ENCODE results near the gene SYNDIG1.

SYNDIG1 gene

GRCh38 chr20:24627926-24628325 lies 158.5 kb downstream of the SYNDIG1 start:
- in situ Hi-C loops (cut with HindIII; ENCODE audit: low sequenced_read_pairs) = no loop called here

- in situ Hi-C loops (cut with HindIII; ENCODE audit: low sequenced_read_pairs) = no loop called here
Observed at GRCh38 chr20:24628985-24629384, 159.6 kb downstream of the SYNDIG1 start.

- in situ Hi-C loops (cut with HindIII; ENCODE audit: low sequenced_read_pairs) = no loop called here
Observed at GRCh38 chr20:24629668-24630067, 160.2 kb downstream of the SYNDIG1 start.

- in situ Hi-C loops (cut with HindIII; ENCODE audit: low sequenced_read_pairs) = no loop called here
Observed at GRCh38 chr20:24630486-24631172, 161.2 kb downstream of the SYNDIG1 start.

- in situ Hi-C loops (cut with HindIII; ENCODE audit: low sequenced_read_pairs) = no loop called here
Observed at GRCh38 chr20:24631173-24631505, 161.7 kb downstream of the SYNDIG1 start.

GRCh38 chr20:24632581-24632980 lies 163.2 kb downstream of the SYNDIG1 start:
- in situ Hi-C loops (cut with HindIII; ENCODE audit: low sequenced_read_pairs) = no loop called here

- in situ Hi-C loops (cut with HindIII; ENCODE audit: low sequenced_read_pairs) = no loop called here
Observed at GRCh38 chr20:24633026-24633425, 163.6 kb downstream of the SYNDIG1 start.

- in situ Hi-C loops (cut with HindIII; ENCODE audit: low sequenced_read_pairs) = no loop called here
Observed at GRCh38 chr20:24633521-24633920, 164.1 kb downstream of the SYNDIG1 start.

GRCh38 chr20:24634855-24635254 lies 165.4 kb downstream of the SYNDIG1 start:
- in situ Hi-C loops (cut with HindIII; ENCODE audit: low sequenced_read_pairs) = no loop called here

GRCh38 chr20:24636626-24637025 lies 167.2 kb downstream of the SYNDIG1 start:
- in situ Hi-C loops (cut with HindIII; ENCODE audit: low sequenced_read_pairs) = no loop called here

GRCh38 chr20:24637087-24637486 lies 167.7 kb downstream of the SYNDIG1 start:
- in situ Hi-C loops (cut with HindIII; ENCODE audit: low sequenced_read_pairs) = no loop called here

- in situ Hi-C loops (cut with HindIII; ENCODE audit: low sequenced_read_pairs) = no loop called here
Observed at GRCh38 chr20:24637941-24638340, 168.5 kb downstream of the SYNDIG1 start.

- in situ Hi-C loops (cut with HindIII; ENCODE audit: low sequenced_read_pairs) = no loop called here
Observed at GRCh38 chr20:24638591-24639548, 169.4 kb downstream of the SYNDIG1 start.

GRCh38 chr20:24640276-24640675 lies 170.8 kb downstream of the SYNDIG1 start:
- in situ Hi-C loops (cut with HindIII; ENCODE audit: low sequenced_read_pairs) = no loop called here

- in situ Hi-C loops (cut with HindIII; ENCODE audit: low sequenced_read_pairs) = no loop called here
Observed at GRCh38 chr20:24640686-24641085, 171.3 kb downstream of the SYNDIG1 start.

GRCh38 chr20:24643731-24644626 lies 174.6 kb downstream of the SYNDIG1 start:
- in situ Hi-C loops (cut with HindIII; ENCODE audit: low sequenced_read_pairs) = no loop called here

GRCh38 chr20:24646321-24646720 lies 176.9 kb downstream of the SYNDIG1 start:
- in situ Hi-C loops (cut with HindIII; ENCODE audit: low sequenced_read_pairs) = no loop called here

GRCh38 chr20:24647713-24648112 lies 178.3 kb downstream of the SYNDIG1 start:
- in situ Hi-C loops (cut with HindIII; ENCODE audit: low sequenced_read_pairs) = no loop called here

GRCh38 chr20:24648481-24648880 lies 179.1 kb downstream of the SYNDIG1 start:
- in situ Hi-C loops (cut with HindIII; ENCODE audit: low sequenced_read_pairs) = no loop called here

GRCh38 chr20:24648919-24649318 lies 179.5 kb downstream of the SYNDIG1 start:
- in situ Hi-C loops (cut with HindIII; ENCODE audit: low sequenced_read_pairs) = no loop called here

All from endothelial cell of hepatic sinusoid (primary cell).